Panc1 (cell line): Measurements from ENCODE around the gene IRX3. TPM values are rescaled to one million over a fixed set of nuclear protein-coding genes. Genes with fewer than 3 reads are reported as not detected.

ENCODE experiments used
- ATAC-seq: fragments of 200-7000 bp; cut with Tn5 transposase; 2 replicates; pipeline ENCODE4 v1.9.1; 2020; ENCODE audit warnings: mild to moderate bottlenecking, moderate library complexity
- BruUV-seq: library from RNA; stranded (reverse); fragments of 400-500 nt; replicated peaks from 2 replicates; lab custom pipeline; 2021; lab: Mats Ljungman, UMichigan
- CTCF ChIA-PET: fragments of 300-600 bp; sonication (Branson Sonifier 250); formaldehyde crosslinking; loops from one replicate; lab custom pipeline; 2022; ENCODE audit warnings: antibody characterized with exemption; lab: Charles Lee
- POLR2A ChIA-PET: fragments of 300-600 bp; sonication (Branson Sonifier 250); formaldehyde crosslinking; loops from one replicate; lab custom pipeline; 2022; ENCODE audit warnings: antibody characterized with exemption; lab: Charles Lee
- DNase-seq: peaks from one replicate; pipeline ENCODE4 v3.0.0-alpha.2; 2010; ENCODE audit warnings: low read depth, low spot score
- H3K27ac ChIP-seq: 2 replicates; pipeline ENCODE4 v1.5.1; 2011; ENCODE audit warnings: mild to moderate bottlenecking, low read length, inconsistent platforms
- H3K27me3 ChIP-seq: fragments of 200-500 bp; sonication (Bioruptor generic); 2 replicates; pipeline ENCODE4 v1.6.0; 2014; ENCODE audit warnings: low read length, inconsistent platforms; ENCODE audit not compliant: control insufficient read depth, insufficient read depth
- H3K36me3 ChIP-seq: fragments of 200-500 bp; sonication (Bioruptor generic); 2 replicates; pipeline ENCODE4 v1.5.1; 2014; ENCODE audit warnings: inconsistent platforms, mild to moderate bottlenecking, low read length, moderate library complexity; ENCODE audit not compliant: control insufficient read depth, insufficient read depth
- H3K4me1 ChIP-seq: 2 replicates; pipeline ENCODE4 v1.5.1; 2011; ENCODE audit warnings: inconsistent platforms, mild to moderate bottlenecking, low read length, moderate library complexity; ENCODE audit not compliant: control insufficient read depth, insufficient read depth
- H3K4me3 ChIP-seq, 2 experiments: 2 replicates each; pipeline ENCODE4 v1.5.1; 2011 to 2012; ENCODE audit warnings: low read depth in 2 of 2, low read length in 2 of 2, mild to moderate bottlenecking in 2 of 2, inconsistent platforms in 1 of 2, moderate library complexity in 1 of 2
- H3K9me3 ChIP-seq: fragments of 200-500 bp; sonication (Bioruptor generic); 2 replicates; pipeline ENCODE4 v1.5.1; 2014; ENCODE audit warnings: low read depth, mild to moderate bottlenecking, inconsistent platforms, low read length, moderate library complexity; ENCODE audit not compliant: control insufficient read depth, insufficient read depth
- POLR2AphosphoS5 ChIP-seq: IDR thresholded peaks from 2 replicates; pipeline ENCODE4 v1.6.1; 2012; ENCODE audit warnings: mild to moderate bottlenecking, low read depth, low read length, moderate library complexity
- SIN3A ChIP-seq: IDR thresholded peaks from 2 replicates; pipeline ENCODE4 v1.6.1; 2012; ENCODE audit warnings: low read depth, mild to moderate bottlenecking, low read length, moderate library complexity, borderline replicate concordance; ENCODE audit not compliant: insufficient read depth
- TCF7L2 ChIP-seq: IDR thresholded peaks from 2 replicates; pipeline ENCODE4 v1.6.1; 2011; ENCODE audit warnings: mild to moderate bottlenecking, low read depth, low read length, inconsistent platforms
- in situ Hi-C: cut with HindIII; loops from 2 replicates; pipeline ENCODE4 v1.10.0; 2016; ENCODE audit warnings: low sequenced_read_pairs, low pct_unique_long_range_greater_than_20kb
- intact Hi-C: fragments of 100-400 bp; cut with micrococcal nuclease; formaldehyde crosslinking; loops from one replicate; pipeline ENCODE4 v1.10.0; 2022; ENCODE audit not compliant: unreplicated experiment
- total RNA-seq: library from RNA; stranded (reverse); gene quantifications from one replicate; pipeline ENCODE4 v1.2.1, GENCODE V29; 2021; ENCODE audit not compliant: unreplicated experiment
- TF ChIP-seq, protein P1 (sequence below), 2 experiments: IDR thresholded peaks; 2 replicates each; pipeline ENCODE4 v1.6.1; 2011 to 2012; ENCODE audit warnings: low read depth in 2 of 2, control low read depth in 1 of 2, low read length in 1 of 2, mild to moderate bottlenecking in 1 of 2, moderate library complexity in 1 of 2; ENCODE audit not compliant: insufficient read depth in 1 of 2
- TF ChIP-seq, protein P2 (sequence below): fragments of 450-650 bp; IDR thresholded peaks from 2 replicates; pipeline ENCODE4 v1.5.1; 2017; ENCODE audit warnings: mild to moderate bottlenecking

Gene IRX3
- total RNA-seq, 1 experiment from 2014 or later: 7.0 TPM

DNA sequence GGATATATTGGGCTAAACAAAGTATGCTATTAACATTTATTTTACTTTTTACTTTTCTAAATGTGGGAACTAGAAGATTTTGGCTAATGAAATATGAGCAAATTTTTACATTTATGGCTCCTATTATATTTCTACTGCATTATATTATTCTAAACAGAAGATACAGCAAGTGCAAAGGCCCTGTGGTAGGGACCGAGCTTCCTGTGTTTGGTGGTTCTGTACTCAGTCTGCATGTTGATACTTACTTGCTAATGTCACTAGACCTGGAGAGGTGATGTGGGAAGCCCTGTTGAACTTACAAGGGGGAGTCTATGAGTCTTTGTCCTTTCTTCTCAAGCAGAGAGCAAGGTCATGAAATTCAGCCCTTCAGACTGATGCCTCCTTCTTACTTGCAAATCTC, 10.0 kb upstream of the IRX3 start:
- no peaks in the 10 kb centered on the region for H3K36me3 ChIP-seq
- ATAC-seq: no peak
- in situ Hi-C loops (no loop called here), intact Hi-C loops (no loop called here)
- no TSS peak for BruUV-seq
- no peak overlapping the region for H3K4me3 ChIP-seq
- no peaks in the 10 kb centered on the region for H3K4me1 ChIP-seq
- ChIA-PET CTCF (no interaction called here), POLR2A (no interaction called here)
- DNase-seq: no peak
- H3K27ac ChIP-seq: no peak overlapping the region
- H3K27me3 ChIP-seq: no peaks in the 10 kb centered on the region
- TF ChIP-seq POLR2AphosphoS5 (no peak), SIN3A (no peak), TCF7L2 (no peak)
- TF ChIP-seq, protein P1, sequence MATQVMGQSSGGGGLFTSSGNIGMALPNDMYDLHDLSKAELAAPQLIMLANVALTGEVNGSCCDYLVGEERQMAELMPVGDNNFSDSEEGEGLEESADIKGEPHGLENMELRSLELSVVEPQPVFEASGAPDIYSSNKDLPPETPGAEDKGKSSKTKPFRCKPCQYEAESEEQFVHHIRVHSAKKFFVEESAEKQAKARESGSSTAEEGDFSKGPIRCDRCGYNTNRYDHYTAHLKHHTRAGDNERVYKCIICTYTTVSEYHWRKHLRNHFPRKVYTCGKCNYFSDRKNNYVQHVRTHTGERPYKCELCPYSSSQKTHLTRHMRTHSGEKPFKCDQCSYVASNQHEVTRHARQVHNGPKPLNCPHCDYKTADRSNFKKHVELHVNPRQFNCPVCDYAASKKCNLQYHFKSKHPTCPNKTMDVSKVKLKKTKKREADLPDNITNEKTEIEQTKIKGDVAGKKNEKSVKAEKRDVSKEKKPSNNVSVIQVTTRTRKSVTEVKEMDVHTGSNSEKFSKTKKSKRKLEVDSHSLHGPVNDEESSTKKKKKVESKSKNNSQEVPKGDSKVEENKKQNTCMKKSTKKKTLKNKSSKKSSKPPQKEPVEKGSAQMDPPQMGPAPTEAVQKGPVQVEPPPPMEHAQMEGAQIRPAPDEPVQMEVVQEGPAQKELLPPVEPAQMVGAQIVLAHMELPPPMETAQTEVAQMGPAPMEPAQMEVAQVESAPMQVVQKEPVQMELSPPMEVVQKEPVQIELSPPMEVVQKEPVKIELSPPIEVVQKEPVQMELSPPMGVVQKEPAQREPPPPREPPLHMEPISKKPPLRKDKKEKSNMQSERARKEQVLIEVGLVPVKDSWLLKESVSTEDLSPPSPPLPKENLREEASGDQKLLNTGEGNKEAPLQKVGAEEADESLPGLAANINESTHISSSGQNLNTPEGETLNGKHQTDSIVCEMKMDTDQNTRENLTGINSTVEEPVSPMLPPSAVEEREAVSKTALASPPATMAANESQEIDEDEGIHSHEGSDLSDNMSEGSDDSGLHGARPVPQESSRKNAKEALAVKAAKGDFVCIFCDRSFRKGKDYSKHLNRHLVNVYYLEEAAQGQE (IDR thresholded peaks at IDR 0.05; ENCODE audit: insufficient read depth in 1 of 2, low read depth in 2 of 2, low read length in 1 of 2): no peak
- TF ChIP-seq, protein P2, sequence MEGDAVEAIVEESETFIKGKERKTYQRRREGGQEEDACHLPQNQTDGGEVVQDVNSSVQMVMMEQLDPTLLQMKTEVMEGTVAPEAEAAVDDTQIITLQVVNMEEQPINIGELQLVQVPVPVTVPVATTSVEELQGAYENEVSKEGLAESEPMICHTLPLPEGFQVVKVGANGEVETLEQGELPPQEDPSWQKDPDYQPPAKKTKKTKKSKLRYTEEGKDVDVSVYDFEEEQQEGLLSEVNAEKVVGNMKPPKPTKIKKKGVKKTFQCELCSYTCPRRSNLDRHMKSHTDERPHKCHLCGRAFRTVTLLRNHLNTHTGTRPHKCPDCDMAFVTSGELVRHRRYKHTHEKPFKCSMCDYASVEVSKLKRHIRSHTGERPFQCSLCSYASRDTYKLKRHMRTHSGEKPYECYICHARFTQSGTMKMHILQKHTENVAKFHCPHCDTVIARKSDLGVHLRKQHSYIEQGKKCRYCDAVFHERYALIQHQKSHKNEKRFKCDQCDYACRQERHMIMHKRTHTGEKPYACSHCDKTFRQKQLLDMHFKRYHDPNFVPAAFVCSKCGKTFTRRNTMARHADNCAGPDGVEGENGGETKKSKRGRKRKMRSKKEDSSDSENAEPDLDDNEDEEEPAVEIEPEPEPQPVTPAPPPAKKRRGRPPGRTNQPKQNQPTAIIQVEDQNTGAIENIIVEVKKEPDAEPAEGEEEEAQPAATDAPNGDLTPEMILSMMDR: no peak
- H3K9me3 ChIP-seq: no peaks in the 10 kb centered on the region

DNA sequence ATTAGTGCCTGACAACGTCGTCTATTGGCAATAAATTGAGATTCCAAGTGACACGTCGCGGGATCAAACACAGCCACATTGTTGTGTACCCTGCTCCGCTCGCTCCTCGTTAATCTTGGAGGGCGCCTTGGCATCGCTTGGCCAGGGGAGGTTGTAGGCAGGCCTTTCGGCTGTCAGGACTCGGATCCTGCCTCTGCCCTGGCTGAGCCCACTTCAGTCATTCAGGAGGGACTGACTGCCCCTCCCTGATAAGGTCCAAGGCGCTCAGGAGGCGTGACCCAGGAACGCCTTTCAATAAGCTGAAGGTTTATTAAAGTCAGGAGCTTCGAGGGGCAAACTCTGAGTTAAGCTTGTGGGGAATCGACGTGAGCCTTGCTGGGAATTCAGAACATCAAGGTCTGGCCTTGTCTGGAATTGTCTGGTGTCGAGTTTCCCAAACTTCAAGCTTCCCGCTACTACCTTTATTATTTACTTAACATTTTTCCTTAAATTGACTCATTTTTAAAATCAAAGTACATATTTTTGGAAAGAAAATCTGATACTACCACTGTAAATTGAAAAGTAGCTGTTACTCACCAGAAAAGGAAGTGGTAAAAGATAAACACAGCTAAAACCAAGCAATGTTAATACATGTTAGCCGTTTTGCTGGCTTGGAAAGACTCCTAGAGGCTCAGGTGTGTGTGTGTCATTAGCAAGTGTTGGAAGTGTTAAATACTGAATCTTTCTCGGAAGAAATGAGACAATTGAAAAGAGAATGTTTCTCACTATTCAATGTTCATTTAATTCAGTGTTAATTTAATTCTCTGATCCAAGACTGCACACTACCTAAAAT, 5.3 kb upstream of the IRX3 start:
- Histone ChIP-seq H3K4me3 (no peak overlapping the region), H3K27me3 (no peaks in the 10 kb centered on the region), H3K27ac (no peak overlapping the region), H3K36me3 (no peaks in the 10 kb centered on the region), H3K9me3 (no peaks in the 10 kb centered on the region), H3K4me1 (no peaks in the 10 kb centered on the region; the same call in 1 of the 2 replicates)
- ChIA-PET CTCF (no interaction called here), POLR2A (no interaction called here)
- ATAC-seq (no peak), DNase-seq (no peak)
- BruUV-seq: no TSS peak
- intact Hi-C loops (no loop called here), in situ Hi-C loops (no loop called here)
- no peak for TF ChIP-seq TCF7L2
- TF ChIP-seq, protein P1 (IDR thresholded peaks at IDR 0.05; ENCODE audit: insufficient read depth in 1 of 2, low read depth in 2 of 2, low read length in 1 of 2): no peak
- no peak for TF ChIP-seq POLR2AphosphoS5
- TF ChIP-seq SIN3A: no peak
- TF ChIP-seq, protein P2: no peak
